ENCODE measurements around the gene KLHL40.

DNA sequence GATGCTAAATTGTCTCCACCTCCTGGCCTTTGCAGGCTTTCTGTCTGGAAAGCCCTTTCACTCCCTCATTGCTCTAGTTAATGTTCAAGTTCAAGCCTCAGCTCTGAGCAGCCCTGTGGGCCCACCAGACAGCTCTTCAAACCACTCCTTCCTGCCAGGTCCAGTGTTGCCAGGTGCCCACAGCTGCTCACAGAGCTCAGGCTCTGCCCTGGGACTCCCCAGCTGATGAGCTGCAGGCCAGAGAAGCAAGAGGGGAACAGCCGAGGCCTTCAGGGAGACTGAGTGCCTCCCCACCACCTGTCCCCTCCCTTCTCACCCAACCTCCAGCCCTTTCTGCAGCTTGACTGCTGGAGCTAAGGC lies 33.1 kb upstream of the KLHL40 start:
- TF ChIP-seq CEBPB (IDR thresholded peaks at IDR 0.05) (no peak), CREB1 (IDR thresholded peaks at IDR 0.05; ENCODE audit: low read depth) (no peak), TAF1 (IDR thresholded peaks at IDR 0.05; ENCODE audit: low read depth) (no peak), TEAD4 (IDR thresholded peaks at IDR 0.05) (no peak), EP300 (IDR thresholded peaks at IDR 0.05; ENCODE audit: borderline replicate concordance) (no peak), EGR1 (IDR thresholded peaks at IDR 0.05) (no peak), RAD21 (IDR thresholded peaks at IDR 0.05; ENCODE audit: low read depth) (no peak), TCF12 (IDR thresholded peaks at IDR 0.05; ENCODE audit: low read depth) (no peak)
- TF ChIP-seq, protein P1, sequence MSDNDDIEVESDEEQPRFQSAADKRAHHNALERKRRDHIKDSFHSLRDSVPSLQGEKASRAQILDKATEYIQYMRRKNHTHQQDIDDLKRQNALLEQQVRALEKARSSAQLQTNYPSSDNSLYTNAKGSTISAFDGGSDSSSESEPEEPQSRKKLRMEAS (IDR thresholded peaks at IDR 0.05) = no peak
- TF ChIP-seq, protein P2, sequence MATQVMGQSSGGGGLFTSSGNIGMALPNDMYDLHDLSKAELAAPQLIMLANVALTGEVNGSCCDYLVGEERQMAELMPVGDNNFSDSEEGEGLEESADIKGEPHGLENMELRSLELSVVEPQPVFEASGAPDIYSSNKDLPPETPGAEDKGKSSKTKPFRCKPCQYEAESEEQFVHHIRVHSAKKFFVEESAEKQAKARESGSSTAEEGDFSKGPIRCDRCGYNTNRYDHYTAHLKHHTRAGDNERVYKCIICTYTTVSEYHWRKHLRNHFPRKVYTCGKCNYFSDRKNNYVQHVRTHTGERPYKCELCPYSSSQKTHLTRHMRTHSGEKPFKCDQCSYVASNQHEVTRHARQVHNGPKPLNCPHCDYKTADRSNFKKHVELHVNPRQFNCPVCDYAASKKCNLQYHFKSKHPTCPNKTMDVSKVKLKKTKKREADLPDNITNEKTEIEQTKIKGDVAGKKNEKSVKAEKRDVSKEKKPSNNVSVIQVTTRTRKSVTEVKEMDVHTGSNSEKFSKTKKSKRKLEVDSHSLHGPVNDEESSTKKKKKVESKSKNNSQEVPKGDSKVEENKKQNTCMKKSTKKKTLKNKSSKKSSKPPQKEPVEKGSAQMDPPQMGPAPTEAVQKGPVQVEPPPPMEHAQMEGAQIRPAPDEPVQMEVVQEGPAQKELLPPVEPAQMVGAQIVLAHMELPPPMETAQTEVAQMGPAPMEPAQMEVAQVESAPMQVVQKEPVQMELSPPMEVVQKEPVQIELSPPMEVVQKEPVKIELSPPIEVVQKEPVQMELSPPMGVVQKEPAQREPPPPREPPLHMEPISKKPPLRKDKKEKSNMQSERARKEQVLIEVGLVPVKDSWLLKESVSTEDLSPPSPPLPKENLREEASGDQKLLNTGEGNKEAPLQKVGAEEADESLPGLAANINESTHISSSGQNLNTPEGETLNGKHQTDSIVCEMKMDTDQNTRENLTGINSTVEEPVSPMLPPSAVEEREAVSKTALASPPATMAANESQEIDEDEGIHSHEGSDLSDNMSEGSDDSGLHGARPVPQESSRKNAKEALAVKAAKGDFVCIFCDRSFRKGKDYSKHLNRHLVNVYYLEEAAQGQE (IDR thresholded peaks at IDR 0.05; ENCODE audit: low read depth) = no peak
- TF ChIP-seq, protein P3, sequence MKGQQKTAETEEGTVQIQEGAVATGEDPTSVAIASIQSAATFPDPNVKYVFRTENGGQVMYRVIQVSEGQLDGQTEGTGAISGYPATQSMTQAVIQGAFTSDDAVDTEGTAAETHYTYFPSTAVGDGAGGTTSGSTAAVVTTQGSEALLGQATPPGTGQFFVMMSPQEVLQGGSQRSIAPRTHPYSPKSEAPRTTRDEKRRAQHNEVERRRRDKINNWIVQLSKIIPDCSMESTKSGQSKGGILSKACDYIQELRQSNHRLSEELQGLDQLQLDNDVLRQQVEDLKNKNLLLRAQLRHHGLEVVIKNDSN (IDR thresholded peaks at IDR 0.05) = no peak

All from Ishikawa (cell line).